Aorta (tissue), 5 donors: Measurements from ENCODE around the gene TRPV4. TPM values are rescaled to one million over a fixed set of nuclear protein-coding genes. Genes with fewer than 3 reads are reported as not detected.

Source experiments
- ATAC-seq: fragments of 200-7000 bp; cut with Tn5 transposase; one replicate; pipeline ENCODE4 v1.9.1; 2022; ENCODE audit warnings: moderate library complexity; ENCODE audit not compliant: low FRiP score
- DNase-seq, 2 donors: peaks; one replicate each; pipeline ENCODE4 v3.0.0-alpha.2; 2020
- H3K27ac ChIP-seq, 2 donors: one replicate each; pipeline ENCODE4 v1.5.1; 2013; ENCODE audit warnings: low read length in 2 of 2, mild to moderate bottlenecking in 2 of 2, moderate library complexity in 2 of 2, control low read depth in 1 of 2, inconsistent platforms in 1 of 2, low read depth in 1 of 2
- H3K27me3 ChIP-seq, 2 donors: one replicate each; pipeline ENCODE4 v1.6.1; 2013; ENCODE audit warnings: control low read depth in 1 of 2, low read length in 1 of 2, mild to moderate bottlenecking in 1 of 2, moderate library complexity in 1 of 2; ENCODE audit not compliant: insufficient read depth in 2 of 2, control insufficient read depth in 1 of 2
- H3K36me3 ChIP-seq, 2 donors: one replicate each; pipeline ENCODE4 v1.6.1; 2013; ENCODE audit warnings: control low read depth in 1 of 2, low read length in 1 of 2, mild to moderate bottlenecking in 1 of 2; ENCODE audit not compliant: insufficient read depth in 2 of 2, control insufficient read depth in 1 of 2
- H3K4me1 ChIP-seq, 2 donors: one replicate each; pipeline ENCODE4 v1.6.1; 2013; ENCODE audit warnings: low read length in 2 of 2, control low read depth in 1 of 2, mild to moderate bottlenecking in 1 of 2, moderate library complexity in 1 of 2; ENCODE audit not compliant: insufficient read depth in 2 of 2, control insufficient read depth in 1 of 2
- H3K4me3 ChIP-seq, 2 donors: one replicate each; pipeline ENCODE4 v1.5.1; 2013; ENCODE audit warnings: low read length in 2 of 2, control low read depth in 1 of 2, mild to moderate bottlenecking in 1 of 2
- H3K9me3 ChIP-seq: one replicate; pipeline ENCODE4 v1.6.1; 2013; ENCODE audit warnings: mild to moderate bottlenecking, low read length; ENCODE audit not compliant: control insufficient read depth
- WGBS, 2 donors: extraction: QIAGEN DNeasy Blood & Tissue Kit; methylation state at CpG; one replicate each; pipeline ENCODE4 v1.1.7; 2013; 5-methylcytosine and 5-hydroxymethylcytosine counted together
- intact Hi-C, 2 donors: fragments of 100-400 bp; cut with DNase I; formaldehyde crosslinking; loops; one replicate each; pipeline versions ENCODE4 v1.14.2 to v1.15.0; 2022
- polyA plus RNA-seq, 2 donors: library from polyadenylated mRNA; stranded (reverse); fragments of 200-250 nt; gene quantifications; one replicate each; pipeline ENCODE4 v1.2.3, GENCODE V29; 2013
- total RNA-seq, 2 donors: library from RNA; stranded (reverse); fragmentation: NEBNext Ultra II Directional; extraction: Animal tissue kit (Norgen Biotek cat#: 25700); gene quantifications; one replicate each; pipeline ENCODE4 v1.2.1, GENCODE V29; 2021
- donor health status: healthy with polysubstance abuse.
- donor health status: Bipolar disorder and iron deficiency.
- donor health status: DM: no; HTN: no; CAD: no.
- donor health status: DM: no; HTN: no; CAD: no.
- donor health status: DM: yes; HTN: yes; CAD: no.

Gene TRPV4
- total and polyA plus RNA-seq, 4 donors = 0.08 to 3.9 (median 1.9) TPM

DNA sequence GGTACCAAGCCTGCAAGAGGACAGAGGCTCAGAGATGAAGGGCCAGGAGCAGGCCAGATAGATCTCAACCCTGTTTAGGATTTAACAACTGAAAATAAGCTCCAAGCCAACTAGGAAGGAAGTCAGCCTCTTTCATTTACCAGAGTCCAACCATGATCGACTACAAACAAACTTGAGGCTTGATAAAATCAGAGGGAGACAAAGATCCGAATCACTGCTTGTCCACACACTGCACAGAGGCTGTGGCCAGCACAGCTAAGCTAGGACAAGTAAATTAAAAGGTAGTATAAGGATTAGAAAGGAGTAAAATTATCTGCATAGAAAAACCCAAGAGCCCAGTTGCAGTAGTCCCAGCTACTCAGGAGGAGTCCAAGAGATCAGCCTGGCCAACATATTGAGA lies 79.2 kb downstream of the TRPV4 start:
- no peak for DNase-seq
- intact Hi-C loops = no loop called here

DNA sequence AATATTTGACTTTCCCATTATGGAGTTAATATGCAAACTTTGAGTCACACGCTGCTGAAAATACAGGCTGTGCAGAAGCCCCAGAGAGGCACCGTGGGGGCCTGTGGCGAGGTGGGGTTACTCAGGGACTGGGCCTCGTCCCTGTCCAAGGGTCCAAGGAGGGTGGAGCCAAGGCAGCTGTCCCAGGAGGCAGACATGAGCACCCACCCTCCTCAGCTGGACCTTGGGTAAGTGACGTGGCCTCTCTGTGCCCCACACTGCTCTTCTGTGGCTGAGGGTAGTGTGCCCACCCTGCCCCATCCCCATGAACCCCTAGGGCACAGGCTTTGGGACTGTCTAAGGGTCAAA lies 80.2 kb downstream of the TRPV4 start:
- WGBS, 2 donors = 74 to 81% methylated on average over 5 of the region's 5 CpGs
- DNase-seq (peak; percentile 12 to 34), ATAC-seq (no peak)
- H3K27me3 ChIP-seq = peaks cover 0 to 1% of the 10 kb centered on the region in 2 donors
- no peaks in the 10 kb centered on the region for H3K36me3 ChIP-seq
- H3K9me3 ChIP-seq = peaks cover 5% of the 10 kb centered on the region
- H3K4me3 ChIP-seq = no peak overlapping the region
- intact Hi-C loops = no loop called here
- no peaks in the 10 kb centered on the region for H3K4me1 ChIP-seq
- no peak overlapping the region for H3K27ac ChIP-seq

More for the DNA sequence above, 79.2 kb downstream of the TRPV4 start:
- no peak for ATAC-seq
- Histone ChIP-seq H3K27ac (no peak overlapping the region), H3K4me3 (no peak overlapping the region), H3K27me3 (peaks cover 0 to 1% of the 10 kb centered on the region in 2 donors), H3K4me1 (no peaks in the 10 kb centered on the region), H3K36me3 (no peaks in the 10 kb centered on the region), H3K9me3 (peaks cover 5% of the 10 kb centered on the region)
- 53 to 59% methylated on average over 2 of the region's 2 CpGs for WGBS, 2 donors

DNA sequence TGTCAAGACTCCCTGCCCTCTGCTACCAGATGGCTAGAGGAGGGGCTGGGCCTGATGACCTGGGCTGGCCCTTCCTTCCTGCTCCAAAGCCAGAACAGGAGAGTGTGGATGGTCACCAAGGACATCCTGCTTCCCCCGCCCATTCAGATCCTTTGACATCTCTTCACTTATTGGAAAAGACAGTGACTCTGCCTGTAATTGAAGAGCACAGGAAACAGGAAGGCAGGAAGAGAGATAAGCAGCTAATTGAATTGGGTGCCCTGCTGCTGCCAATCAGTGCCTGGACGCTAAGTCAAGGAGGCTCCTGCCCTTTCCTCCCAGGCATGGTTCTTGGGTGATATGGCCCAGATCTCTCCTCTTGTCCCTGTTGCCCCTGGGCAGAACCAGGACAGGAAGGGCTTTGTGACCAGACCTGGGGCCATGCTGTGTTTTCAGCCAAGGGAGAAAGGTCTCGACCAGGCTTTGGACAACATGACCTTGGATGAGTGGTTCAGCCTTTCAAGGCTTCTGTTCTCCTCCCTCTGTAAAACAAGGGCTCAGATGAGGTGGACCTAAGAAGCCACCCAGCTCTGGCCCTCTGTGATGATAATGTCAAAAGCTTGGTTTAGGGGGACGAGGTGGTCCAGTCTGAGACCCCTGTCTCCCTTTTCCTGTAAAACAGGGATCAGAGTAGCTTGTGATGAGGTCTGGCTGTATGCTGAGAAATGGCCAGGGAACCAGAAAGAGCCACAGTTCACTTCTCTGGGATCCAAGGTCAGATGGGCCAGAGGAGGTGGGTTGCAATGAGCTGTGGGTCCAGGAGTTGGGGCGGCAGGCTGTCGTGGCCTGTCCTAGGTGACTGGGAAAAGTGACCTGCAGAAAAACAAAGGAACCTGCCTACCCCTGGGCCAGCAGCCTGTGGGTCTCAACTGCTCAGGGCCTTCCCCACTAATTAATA lies 80.8 kb downstream of the TRPV4 start:
- Histone ChIP-seq H3K27me3 (peaks cover 0 to 1% of the 10 kb centered on the region in 2 donors), H3K9me3 (peaks cover 5% of the 10 kb centered on the region), H3K4me1 (no peaks in the 10 kb centered on the region), H3K4me3 (no peak overlapping the region), H3K36me3 (no peaks in the 10 kb centered on the region), H3K27ac (no peak overlapping the region)
- DNase-seq (peak; percentile 12 to 22), ATAC-seq (no peak)
- intact Hi-C loops = no loop called here
- whole genome bisulfite sequencing, 2 donors = 79 to 80% methylated on average over 6 of the region's 6 CpGs

DNA sequence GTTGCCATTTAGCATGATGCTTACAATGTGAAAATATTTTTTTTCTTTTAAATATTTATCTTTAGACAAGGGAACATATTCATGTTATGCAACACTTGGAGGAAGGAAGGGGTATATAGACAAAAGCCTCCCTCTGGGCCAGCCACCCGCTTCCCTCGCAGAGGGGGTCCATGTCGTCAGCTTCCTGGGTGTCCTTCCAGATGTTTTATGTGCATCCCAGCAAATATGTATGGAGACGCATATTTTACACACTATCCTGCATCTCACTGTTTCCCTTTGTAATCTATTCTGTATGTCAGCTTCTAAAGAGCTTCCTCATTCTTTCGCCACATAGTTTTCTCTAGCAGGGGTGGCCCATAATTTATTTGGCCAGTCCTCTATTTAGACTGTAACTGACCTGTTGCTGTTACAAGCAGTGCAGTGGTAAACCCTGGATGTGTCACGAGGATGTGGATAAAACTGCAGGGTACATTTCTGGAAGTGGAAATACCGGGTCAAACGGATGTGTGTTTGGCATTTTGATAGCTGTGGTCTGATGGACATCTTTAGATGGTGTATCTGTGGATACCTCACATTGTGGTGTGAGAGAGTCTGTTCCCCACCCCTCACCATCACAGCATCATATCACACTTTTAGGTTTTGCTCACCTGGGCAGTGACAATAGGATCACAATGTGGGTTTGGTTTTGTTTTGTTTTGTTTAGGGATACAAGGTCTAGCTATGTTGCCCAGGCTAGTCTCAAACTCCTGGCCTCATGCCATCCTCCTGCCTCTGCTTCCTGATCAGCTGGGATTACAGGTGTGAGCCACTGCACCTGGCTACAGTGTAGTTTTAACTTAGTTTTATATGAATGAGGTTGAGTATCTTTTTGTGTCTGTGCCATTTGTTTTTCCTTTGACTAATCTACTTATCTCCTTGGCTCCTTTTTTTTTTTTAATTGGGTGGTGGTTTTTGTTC lies 87.9 kb downstream of the TRPV4 start:
- Histone ChIP-seq H3K27ac (no peak overlapping the region), H3K9me3 (no peaks in the 10 kb centered on the region), H3K27me3 (peaks cover 0 to 3% of the 10 kb centered on the region in 2 donors), H3K4me3 (no peak overlapping the region), H3K36me3 (no peaks in the 10 kb centered on the region), H3K4me1 (no peaks in the 10 kb centered on the region)
- intact Hi-C loops = no loop called here
- DNase-seq (peak in 1 of 2 donors; percentile 9), ATAC-seq (no peak)
- 65 to 71% methylated on average over 8 of the region's 8 CpGs for WGBS, 2 donors

DNA sequence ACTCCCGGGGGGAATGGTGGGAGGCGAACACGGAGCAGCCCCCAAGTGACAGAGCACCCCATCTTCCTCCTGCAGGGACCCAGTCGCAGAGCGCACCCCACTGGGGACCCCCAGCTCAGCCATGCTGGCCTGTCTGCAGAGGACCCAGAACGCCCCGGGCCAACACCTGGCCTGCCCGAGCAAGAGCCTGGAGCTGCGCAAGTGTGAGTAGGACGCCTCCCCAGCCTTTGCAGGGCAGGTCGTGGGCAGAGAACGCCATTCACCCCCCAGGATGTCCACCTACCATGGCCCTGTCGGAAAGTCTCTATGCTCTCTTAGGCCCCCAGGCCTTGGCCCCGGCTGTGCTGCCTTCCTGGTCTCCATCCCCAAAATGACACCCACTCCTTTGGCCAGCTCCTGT lies 89.2 kb downstream of the TRPV4 start:
- WGBS, 2 donors = 93 to 95% methylated on average over 14 of the region's 14 CpGs
- peak; percentile 31 to 52 for DNase-seq
- no peak for ATAC-seq

DNA sequence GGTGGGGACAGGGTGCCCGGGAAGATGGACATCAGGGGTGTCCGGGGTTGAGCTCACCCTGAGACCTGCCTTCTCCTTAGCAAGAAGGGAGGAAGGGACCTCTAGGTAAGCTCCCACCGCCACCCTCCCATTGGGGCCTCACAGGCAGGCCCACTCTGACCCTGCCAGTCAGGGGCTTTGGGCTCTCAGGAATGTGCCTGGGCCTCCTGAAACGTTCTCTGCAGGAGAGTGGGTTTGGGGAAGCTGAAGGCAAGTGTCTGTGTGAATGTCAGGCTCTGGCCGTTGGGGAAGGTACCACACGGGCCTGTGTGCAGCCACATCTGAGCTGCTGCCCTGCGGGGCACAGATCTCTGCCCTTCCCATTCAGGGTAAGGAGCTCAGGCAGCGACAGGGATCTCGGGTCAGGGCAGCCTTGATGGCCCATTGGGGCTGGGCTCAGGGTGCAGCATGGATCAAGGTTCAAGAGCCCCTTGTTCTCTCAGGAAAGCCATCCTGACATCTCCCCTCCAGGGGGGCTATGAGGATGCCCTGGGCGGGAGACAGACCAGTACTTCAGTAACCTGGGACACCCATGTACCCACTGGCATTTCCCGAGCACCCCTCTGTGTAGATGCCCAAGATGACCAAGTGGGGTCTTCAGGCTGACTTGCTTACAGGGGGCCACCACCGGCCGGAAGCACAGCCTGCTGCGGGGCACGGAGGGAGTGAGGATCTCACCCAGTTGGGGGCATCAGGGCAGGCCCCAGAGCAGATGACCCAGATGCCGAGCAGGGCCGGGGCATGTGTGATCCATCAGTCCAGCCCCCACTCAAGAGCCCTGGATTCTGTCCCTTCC lies 89.9 kb downstream of the TRPV4 start:
- peak; percentile 16 for ATAC-seq
- WGBS, 2 donors = 86 to 87% methylated on average over 17 of the region's 17 CpGs
- intact Hi-C loops = no loop called here
- Histone ChIP-seq H3K27me3 (peaks cover 0 to 3% of the 10 kb centered on the region in 2 donors), H3K27ac (no peak overlapping the region), H3K4me1 (no peaks in the 10 kb centered on the region), H3K36me3 (no peaks in the 10 kb centered on the region), H3K4me3 (no peak overlapping the region), H3K9me3 (no peaks in the 10 kb centered on the region)
- DNase-seq = peak; percentile 46 to 69

More for the DNA sequence above, 89.2 kb downstream of the TRPV4 start:
- Histone ChIP-seq H3K4me3 (no peak overlapping the region), H3K4me1 (no peaks in the 10 kb centered on the region), H3K27ac (no peak overlapping the region), H3K36me3 (no peaks in the 10 kb centered on the region), H3K9me3 (no peaks in the 10 kb centered on the region), H3K27me3 (peaks cover 0 to 3% of the 10 kb centered on the region in 2 donors)
- intact Hi-C loops = no loop called here

DNA sequence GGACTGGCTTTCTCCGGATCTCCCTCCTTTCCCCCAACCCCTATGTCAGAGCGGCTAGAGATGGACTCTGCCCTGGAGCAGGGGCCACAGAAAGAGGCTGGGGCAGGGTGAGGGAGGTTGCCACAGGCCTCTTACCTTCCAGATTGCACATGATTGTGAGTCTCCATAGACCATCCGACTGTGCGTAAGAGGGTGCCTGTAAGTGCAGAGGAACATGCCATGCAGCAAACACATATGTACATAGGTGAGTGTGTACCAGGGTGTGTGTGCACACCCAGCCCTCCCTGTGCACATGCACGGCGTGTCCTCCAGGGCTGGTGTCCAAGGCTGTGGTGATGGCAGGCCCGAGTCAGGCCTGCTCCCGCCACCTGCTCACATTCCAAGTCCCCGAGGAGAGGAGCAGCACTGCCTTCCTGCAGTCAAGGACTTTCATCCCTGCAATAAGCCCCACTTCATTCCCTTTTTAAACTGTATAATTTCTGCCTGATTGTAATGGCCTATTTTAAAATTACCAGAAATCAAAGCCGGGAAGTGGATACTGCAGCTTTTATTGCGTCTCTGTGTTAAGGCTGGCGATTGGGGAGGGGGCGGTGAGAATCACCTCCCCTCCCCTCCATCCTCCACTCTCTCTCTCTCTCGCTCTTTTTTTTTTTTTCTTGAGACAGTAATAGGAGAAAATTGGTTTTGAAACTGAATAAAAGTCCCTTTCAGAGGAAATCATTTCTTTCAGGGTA lies 91.1 kb downstream of the TRPV4 start:
- no peak overlapping the region for H3K27ac ChIP-seq
- H3K4me3 ChIP-seq = no peak overlapping the region
- H3K36me3 ChIP-seq = no peaks in the 10 kb centered on the region
- intact Hi-C loops = no loop called here
- no peaks in the 10 kb centered on the region for H3K9me3 ChIP-seq
- peaks cover 0 to 3% of the 10 kb centered on the region in 2 donors for H3K27me3 ChIP-seq
- DNase-seq (peak; percentile 14 to 23), ATAC-seq (no peak)
- 90 to 91% methylated on average over 14 of the region's 14 CpGs for WGBS, 2 donors
- H3K4me1 ChIP-seq = no peaks in the 10 kb centered on the region
